ENCODE measurements around the gene ALLC. TPM values are rescaled to one million over a fixed set of nuclear protein-coding genes. Genes with fewer than 3 reads are reported as not detected.
"Not testable (repeated sequence)": the region's sequence is repeated elsewhere in the genome, so short reads cannot be mapped to it uniquely, and the experiment has no call there.

The ALLC gene
- total and polyA plus RNA-seq, 2 experiments from 2014 or later = not detected

DNA sequence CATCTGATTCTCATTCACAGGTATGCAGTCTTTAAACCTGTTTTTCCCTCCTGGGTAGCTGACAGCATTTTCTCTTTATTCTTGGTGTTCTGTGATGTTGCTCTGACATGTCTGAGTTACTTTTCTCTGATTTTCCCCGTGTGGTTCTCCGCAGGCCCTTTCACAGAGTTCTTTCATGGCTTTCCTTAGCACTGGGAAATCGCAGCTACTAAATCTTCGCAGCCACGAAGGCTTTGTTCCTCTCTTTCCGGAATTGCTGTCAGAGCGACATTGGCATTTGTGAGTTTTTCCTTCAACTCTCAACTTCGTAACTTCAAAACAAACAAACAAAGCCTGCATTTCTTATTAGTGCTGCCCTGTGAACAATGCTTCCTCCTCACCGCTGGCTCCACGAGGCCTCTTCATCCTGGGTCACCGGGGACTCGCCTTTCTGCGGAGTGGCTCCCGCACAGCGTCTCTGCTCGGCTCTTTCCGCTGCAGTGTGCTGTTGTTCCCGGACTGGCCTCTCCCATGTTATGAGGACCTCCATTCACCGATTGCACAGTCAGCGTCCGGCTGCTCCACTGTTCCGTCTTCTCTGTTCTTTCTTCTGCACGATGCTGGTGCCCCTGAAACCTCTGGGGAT is 47.0 kb upstream of the ALLC start:
- no peaks in the 10 kb centered on the region for H3K36me3 ChIP-seq (ENCODE audit: low read depth)
- no peak overlapping the region for H3K9ac ChIP-seq
- H4K20me1 ChIP-seq (ENCODE audit: insufficient read depth) = no peaks in the 10 kb centered on the region
- H3K4me3 ChIP-seq = no peak overlapping the region
- no peak overlapping the region for H3K4me2 ChIP-seq (ENCODE audit: unreplicated experiment)
- no peaks in the 10 kb centered on the region for H3K79me2 ChIP-seq (ENCODE audit: insufficient read depth)
- in situ Hi-C loops (cut with MboI) = no loop called here
- no peak overlapping the region for H2AFZ ChIP-seq
- no peak overlapping the region for H3K27ac ChIP-seq
- peaks cover 5% of the 10 kb centered on the region; the same call in 1 of the 2 replicates for H3K27me3 ChIP-seq (replicated peaks; ENCODE audit: insufficient read depth)
- H3K9me2 ChIP-seq (ENCODE audit: insufficient read depth) = no peaks in the 10 kb centered on the region
- H3K9me3 ChIP-seq (ENCODE audit: low read depth) = no peaks in the 10 kb centered on the region
- H3F3A ChIP-seq (ENCODE audit: insufficient read depth) = no peaks in the 10 kb centered on the region
- no peaks in the 10 kb centered on the region for H3K4me1 ChIP-seq (ENCODE audit: insufficient read depth)
- WGBS, 2 experiments (ENCODE audit: low coverage in 1 of 2, low lambda C conversion rate in 2 of 2, missing lambda C conversion rate in 2 of 2) = 48 to 49% methylated on average over 23 of the region's 23 CpGs
- TF ChIP-seq EZH2 (IDR thresholded peaks at IDR 0.05; ENCODE audit: insufficient read depth, poor library complexity, severe bottlenecking) (no peak), EZH2phosphoT487 (IDR thresholded peaks at IDR 0.05; ENCODE audit: insufficient read depth, low read depth) (no peak)
- no peak for DNase-seq

DNA sequence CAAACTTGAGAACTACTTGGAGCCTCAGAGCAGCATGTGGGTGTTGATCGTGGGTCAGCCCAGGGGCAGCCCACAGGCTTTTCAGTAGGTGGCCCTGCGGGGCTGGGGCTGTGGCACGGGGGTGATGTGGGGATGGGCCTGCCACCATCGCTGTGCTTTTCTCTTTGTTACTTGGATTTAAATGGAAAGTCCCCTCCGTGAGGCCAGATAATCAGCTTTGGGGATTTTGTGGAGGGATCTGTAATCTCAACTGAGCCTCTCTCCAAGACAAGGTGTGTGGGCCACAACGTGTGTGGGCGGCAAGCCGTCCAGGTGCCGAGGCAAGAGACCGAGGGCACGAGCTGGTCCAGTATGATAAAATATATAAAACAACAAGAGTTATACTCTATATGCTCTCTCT is 46.4 kb upstream of the ALLC start:
- Histone ChIP-seq H4K20me1 (ENCODE audit: insufficient read depth) (no peaks in the 10 kb centered on the region), H3K4me3 (no peak overlapping the region), H3K9me3 (ENCODE audit: low read depth) (no peaks in the 10 kb centered on the region), H2AFZ (no peak overlapping the region), H3K79me2 (ENCODE audit: insufficient read depth) (no peaks in the 10 kb centered on the region), H3K4me2 (ENCODE audit: unreplicated experiment) (no peak overlapping the region), H3F3A (ENCODE audit: insufficient read depth) (no peaks in the 10 kb centered on the region), H3K9ac (no peak overlapping the region), H3K27me3 (replicated peaks; ENCODE audit: insufficient read depth) (peaks cover 5% of the 10 kb centered on the region; the same call in 1 of the 2 replicates), H3K4me1 (ENCODE audit: insufficient read depth) (no peaks in the 10 kb centered on the region), H3K27ac (no peak overlapping the region), H3K9me2 (ENCODE audit: insufficient read depth) (no peaks in the 10 kb centered on the region), H3K36me3 (ENCODE audit: low read depth) (no peaks in the 10 kb centered on the region)
- DNase-seq = no peak
- WGBS, 2 experiments (ENCODE audit: low coverage in 1 of 2, low lambda C conversion rate in 2 of 2, missing lambda C conversion rate in 2 of 2) = 57 to 61% methylated on average over 11 of the region's 11 CpGs
- in situ Hi-C loops (cut with MboI) = no loop called here
- no peak for TF ChIP-seq EZH2phosphoT487 (IDR thresholded peaks at IDR 0.05; ENCODE audit: insufficient read depth, low read depth)
- no peak for TF ChIP-seq EZH2 (IDR thresholded peaks at IDR 0.05; ENCODE audit: insufficient read depth, poor library complexity, severe bottlenecking)

DNA sequence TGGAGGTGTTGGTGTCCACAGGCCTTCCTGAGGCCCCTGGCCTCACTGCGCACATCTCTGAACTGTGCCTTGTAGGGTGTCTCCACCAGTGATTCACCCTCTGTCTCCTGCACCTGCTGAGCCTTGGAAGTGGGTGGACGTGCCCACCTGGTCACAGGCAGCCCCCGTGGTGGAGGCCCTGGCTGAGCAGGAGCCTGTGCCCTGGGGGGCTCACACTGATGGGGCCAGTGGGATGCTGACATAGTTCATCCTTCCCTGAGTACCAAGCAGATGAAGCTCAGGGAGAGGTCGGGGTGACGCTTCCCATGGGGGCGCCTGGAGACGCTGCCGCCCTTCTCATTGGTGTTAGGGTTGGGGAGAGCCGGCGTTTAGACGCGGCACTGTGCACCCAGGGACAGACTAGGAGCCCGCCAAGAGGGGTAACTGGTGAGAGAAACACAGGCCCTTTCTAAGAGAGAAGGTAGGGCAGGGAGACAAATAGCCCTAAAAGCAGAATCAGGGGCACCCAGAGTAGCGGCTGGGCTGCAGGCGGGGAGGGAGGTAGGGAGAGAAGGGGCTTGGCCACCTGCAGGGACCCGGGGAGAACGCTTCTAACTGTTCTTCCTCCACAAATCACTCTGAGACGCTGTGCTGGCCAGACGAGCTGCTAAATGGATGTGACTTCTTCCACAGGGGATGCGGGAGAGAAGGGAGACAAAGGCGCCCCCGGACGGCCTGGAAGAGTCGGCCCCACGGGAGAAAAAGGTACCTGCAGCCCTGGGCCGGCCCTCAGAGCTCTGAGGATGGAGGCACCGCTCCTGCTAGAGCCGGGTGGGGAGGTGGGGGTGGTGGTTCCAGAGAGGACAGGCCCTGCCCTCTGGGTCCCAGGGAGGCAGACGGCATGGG is 45.1 kb upstream of the ALLC start:
- no peak overlapping the region for H3K4me2 ChIP-seq (ENCODE audit: unreplicated experiment)
- H3K9me3 ChIP-seq (ENCODE audit: low read depth) = no peaks in the 10 kb centered on the region
- no peaks in the 10 kb centered on the region for H3K4me1 ChIP-seq (ENCODE audit: insufficient read depth)
- 60 to 62% methylated on average over 28 to 29 of the region's 29 CpGs for WGBS, 2 experiments (ENCODE audit: low coverage in 1 of 2, low lambda C conversion rate in 2 of 2, missing lambda C conversion rate in 2 of 2)
- no peak overlapping the region for H3K9ac ChIP-seq
- no peaks in the 10 kb centered on the region for H3K36me3 ChIP-seq (ENCODE audit: low read depth)
- no peaks in the 10 kb centered on the region for H3F3A ChIP-seq (ENCODE audit: insufficient read depth)
- no peaks in the 10 kb centered on the region for H3K9me2 ChIP-seq (ENCODE audit: insufficient read depth)
- H2AFZ ChIP-seq = no peak overlapping the region
- H3K4me3 ChIP-seq = no peak overlapping the region
- TF ChIP-seq EZH2phosphoT487 (IDR thresholded peaks at IDR 0.05; ENCODE audit: insufficient read depth, low read depth) (no peak), EZH2 (IDR thresholded peaks at IDR 0.05; ENCODE audit: insufficient read depth, poor library complexity, severe bottlenecking) (no peak)
- H4K20me1 ChIP-seq (ENCODE audit: insufficient read depth) = no peaks in the 10 kb centered on the region
- in situ Hi-C loops (cut with MboI) = no loop called here
- H3K79me2 ChIP-seq (ENCODE audit: insufficient read depth) = no peaks in the 10 kb centered on the region
- 0 out of 2 replicates have a peak, but pooled peaks cover 5% of the 10 kb centered on the region for H3K27me3 ChIP-seq (replicated peaks; ENCODE audit: insufficient read depth)
- no peak overlapping the region for H3K27ac ChIP-seq
- no peak for DNase-seq

DNA sequence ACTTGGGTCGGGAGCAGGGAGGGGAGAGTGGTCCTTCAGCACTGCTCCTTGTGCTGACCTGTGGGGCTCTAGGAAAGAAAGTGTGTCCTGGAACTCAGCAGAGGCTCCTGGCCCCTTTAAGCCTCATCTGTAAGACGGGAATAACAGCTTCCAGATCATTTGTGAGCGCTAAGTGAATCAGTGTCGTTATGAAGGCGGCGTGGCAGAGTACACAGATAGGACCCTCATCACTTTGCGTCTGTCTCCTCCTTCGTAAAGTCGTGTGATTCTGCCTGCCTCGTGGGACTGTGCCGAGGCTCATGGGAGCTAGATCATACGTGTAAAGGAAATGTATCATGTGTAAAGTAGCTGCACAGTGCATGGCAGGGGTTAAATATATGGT is 44.5 kb upstream of the ALLC start:
- Histone ChIP-seq H3K4me2 (ENCODE audit: unreplicated experiment) (no peak overlapping the region), H3K9me2 (ENCODE audit: insufficient read depth) (no peaks in the 10 kb centered on the region), H3K9ac (no peak overlapping the region), H3F3A (ENCODE audit: insufficient read depth) (no peaks in the 10 kb centered on the region), H3K36me3 (ENCODE audit: low read depth) (no peaks in the 10 kb centered on the region), H3K4me3 (no peak overlapping the region), H3K4me1 (ENCODE audit: insufficient read depth) (no peaks in the 10 kb centered on the region), H3K27ac (no peak overlapping the region), H3K27me3 (replicated peaks; ENCODE audit: insufficient read depth) (peaks cover 5% of the 10 kb centered on the region; the same call in 1 of the 2 replicates), H3K9me3 (ENCODE audit: low read depth) (no peaks in the 10 kb centered on the region), H3K79me2 (ENCODE audit: insufficient read depth) (no peaks in the 10 kb centered on the region), H4K20me1 (ENCODE audit: insufficient read depth) (no peaks in the 10 kb centered on the region), H2AFZ (no peak overlapping the region)
- DNase-seq = no peak
- 73 to 74% methylated on average over 11 to 12 of the region's 12 CpGs for WGBS, 2 experiments (ENCODE audit: low coverage in 1 of 2, low lambda C conversion rate in 2 of 2, missing lambda C conversion rate in 2 of 2)
- no peak for TF ChIP-seq EZH2 (IDR thresholded peaks at IDR 0.05; ENCODE audit: insufficient read depth, poor library complexity, severe bottlenecking)
- no peak for TF ChIP-seq EZH2phosphoT487 (IDR thresholded peaks at IDR 0.05; ENCODE audit: insufficient read depth, low read depth)
- in situ Hi-C loops (cut with MboI) = no loop called here

DNA sequence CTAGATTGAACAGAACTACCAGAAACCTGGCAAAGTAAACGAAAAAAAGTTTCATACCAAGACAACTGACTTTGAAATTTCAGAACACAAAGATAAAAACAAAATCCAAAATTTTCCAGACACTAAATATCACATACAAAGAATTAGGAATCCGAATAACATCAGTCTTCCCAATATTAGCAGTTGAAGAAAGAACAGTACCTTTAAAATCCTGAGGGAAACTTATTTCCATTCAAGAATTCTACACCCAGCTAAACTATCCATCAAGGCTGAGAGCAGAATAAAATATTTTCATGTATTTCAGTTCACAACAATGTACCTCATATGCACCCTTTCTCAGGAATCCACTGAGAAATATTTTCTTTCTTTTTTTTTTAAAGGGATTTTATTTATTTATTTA is 43.3 kb upstream of the ALLC start:
- H3K4me3 ChIP-seq; H3K4me2 ChIP-seq (ENCODE audit: unreplicated experiment); H3F3A ChIP-seq (ENCODE audit: insufficient read depth); H3K27ac ChIP-seq; DNase-seq; H3K27me3 ChIP-seq (replicated peaks; ENCODE audit: insufficient read depth); H3K9ac ChIP-seq; H3K36me3 ChIP-seq (ENCODE audit: low read depth); H4K20me1 ChIP-seq (ENCODE audit: insufficient read depth); in situ Hi-C loops (cut with MboI); H3K9me3 ChIP-seq (ENCODE audit: low read depth); H3K4me1 ChIP-seq (ENCODE audit: insufficient read depth); H2AFZ ChIP-seq; H3K9me2 ChIP-seq (ENCODE audit: insufficient read depth); H3K79me2 ChIP-seq (ENCODE audit: insufficient read depth): not testable (repeated sequence)
- 13 to 23% methylated on average over 2 of the region's 2 CpGs for WGBS, 2 experiments (ENCODE audit: low coverage in 1 of 2, low lambda C conversion rate in 2 of 2, missing lambda C conversion rate in 2 of 2)

DNA sequence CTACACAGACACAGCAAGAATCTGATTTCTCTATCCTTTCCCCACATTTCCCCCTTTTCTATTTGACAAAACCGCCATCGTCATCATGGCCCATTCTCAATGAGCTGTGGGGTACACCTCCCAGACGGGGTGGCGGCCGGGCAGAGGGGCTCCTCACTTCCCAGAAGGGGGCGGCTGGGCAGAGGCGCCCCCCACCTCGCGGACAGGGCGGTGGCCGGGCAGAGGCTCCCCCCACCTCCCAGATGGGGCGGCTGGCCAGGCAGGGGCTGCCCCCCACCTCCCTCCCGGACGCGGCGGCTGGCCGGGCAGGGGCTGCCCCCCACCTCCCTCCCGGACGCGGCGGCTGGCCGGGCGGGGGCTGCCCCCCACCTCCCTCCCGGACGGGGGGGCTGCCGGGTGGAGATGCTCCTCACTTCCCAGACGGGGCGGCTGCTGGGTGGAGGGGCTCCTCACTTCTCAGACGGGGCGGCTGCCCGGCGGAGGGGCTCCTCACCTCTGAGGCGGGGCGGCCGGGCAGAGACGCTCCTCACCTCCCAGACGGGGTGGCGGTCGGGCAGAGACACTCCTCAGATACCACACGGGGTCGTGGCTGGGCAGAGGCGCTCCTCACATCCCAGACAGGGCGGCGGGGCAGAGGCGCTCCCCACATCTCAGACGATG is 42.3 kb upstream of the ALLC start:
- H3F3A ChIP-seq (ENCODE audit: insufficient read depth); H3K9me2 ChIP-seq (ENCODE audit: insufficient read depth): not testable (repeated sequence)

More for the DNA sequence above, 42.3 kb upstream of the ALLC start:
- H3K79me2 ChIP-seq (ENCODE audit: insufficient read depth); H3K9me3 ChIP-seq (ENCODE audit: low read depth); H4K20me1 ChIP-seq (ENCODE audit: insufficient read depth); H3K4me3 ChIP-seq; H3K36me3 ChIP-seq (ENCODE audit: low read depth); H3K27ac ChIP-seq; H3K27me3 ChIP-seq (replicated peaks; ENCODE audit: insufficient read depth); H3K4me1 ChIP-seq (ENCODE audit: insufficient read depth); DNase-seq; in situ Hi-C loops (cut with MboI); H3K9ac ChIP-seq; H3K4me2 ChIP-seq (ENCODE audit: unreplicated experiment); H2AFZ ChIP-seq: not testable (repeated sequence)
- WGBS, 2 experiments (ENCODE audit: low coverage in 1 of 2, low lambda C conversion rate in 2 of 2, missing lambda C conversion rate in 2 of 2) = 80 to 94% methylated on average over 2 to 35 of the region's 46 CpGs
